ENCODE results near the gene PRC1. TPM values are rescaled to one million over a fixed set of nuclear protein-coding genes. Genes with fewer than 3 reads are reported as not detected.
A peak's percentile ranks its signal among the peaks of the same experiment; 100 is the strongest.

The PRC1 gene
- total and polyA plus RNA-seq, 2 of the 13 experiments (the other 11 are each of a cell fraction or from before 2014, with no cell fraction given): 137 to 162 TPM

- TF ChIP-seq, protein P1, sequence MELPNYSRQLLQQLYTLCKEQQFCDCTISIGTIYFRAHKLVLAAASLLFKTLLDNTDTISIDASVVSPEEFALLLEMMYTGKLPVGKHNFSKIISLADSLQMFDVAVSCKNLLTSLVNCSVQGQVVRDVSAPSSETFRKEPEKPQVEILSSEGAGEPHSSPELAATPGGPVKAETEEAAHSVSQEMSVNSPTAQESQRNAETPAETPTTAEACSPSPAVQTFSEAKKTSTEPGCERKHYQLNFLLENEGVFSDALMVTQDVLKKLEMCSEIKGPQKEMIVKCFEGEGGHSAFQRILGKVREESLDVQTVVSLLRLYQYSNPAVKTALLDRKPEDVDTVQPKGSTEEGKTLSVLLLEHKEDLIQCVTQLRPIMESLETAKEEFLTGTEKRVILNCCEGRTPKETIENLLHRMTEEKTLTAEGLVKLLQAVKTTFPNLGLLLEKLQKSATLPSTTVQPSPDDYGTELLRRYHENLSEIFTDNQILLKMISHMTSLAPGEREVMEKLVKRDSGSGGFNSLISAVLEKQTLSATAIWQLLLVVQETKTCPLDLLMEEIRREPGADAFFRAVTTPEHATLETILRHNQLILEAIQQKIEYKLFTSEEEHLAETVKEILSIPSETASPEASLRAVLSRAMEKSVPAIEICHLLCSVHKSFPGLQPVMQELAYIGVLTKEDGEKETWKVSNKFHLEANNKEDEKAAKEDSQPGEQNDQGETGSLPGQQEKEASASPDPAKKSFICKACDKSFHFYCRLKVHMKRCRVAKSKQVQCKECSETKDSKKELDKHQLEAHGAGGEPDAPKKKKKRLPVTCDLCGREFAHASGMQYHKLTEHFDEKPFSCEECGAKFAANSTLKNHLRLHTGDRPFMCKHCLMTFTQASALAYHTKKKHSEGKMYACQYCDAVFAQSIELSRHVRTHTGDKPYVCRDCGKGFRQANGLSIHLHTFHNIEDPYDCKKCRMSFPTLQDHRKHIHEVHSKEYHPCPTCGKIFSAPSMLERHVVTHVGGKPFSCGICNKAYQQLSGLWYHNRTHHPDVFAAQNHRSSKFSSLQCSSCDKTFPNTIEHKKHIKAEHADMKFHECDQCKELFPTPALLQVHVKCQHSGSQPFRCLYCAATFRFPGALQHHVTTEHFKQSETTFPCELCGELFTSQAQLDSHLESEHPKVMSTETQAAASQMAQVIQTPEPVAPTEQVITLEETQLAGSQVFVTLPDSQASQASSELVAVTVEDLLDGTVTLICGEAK (IDR thresholded peaks at IDR 0.05): no peak
- TF ChIP-seq, protein P1 (CRISPR knock-in tag; IDR thresholded peaks at IDR 0.05): no peak
- peak; percentile 68 for TF ChIP-seq MAX (IDR thresholded peaks at IDR 0.05)
- no peak for TF ChIP-seq KDM4B (CRISPR knock-in tag; IDR thresholded peaks at IDR 0.05)
- TF ChIP-seq, protein P2, sequence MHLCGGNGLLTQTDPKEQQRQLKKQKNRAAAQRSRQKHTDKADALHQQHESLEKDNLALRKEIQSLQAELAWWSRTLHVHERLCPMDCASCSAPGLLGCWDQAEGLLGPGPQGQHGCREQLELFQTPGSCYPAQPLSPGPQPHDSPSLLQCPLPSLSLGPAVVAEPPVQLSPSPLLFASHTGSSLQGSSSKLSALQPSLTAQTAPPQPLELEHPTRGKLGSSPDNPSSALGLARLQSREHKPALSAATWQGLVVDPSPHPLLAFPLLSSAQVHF (CRISPR knock-in tag; IDR thresholded peaks at IDR 0.05): no peak
- TF ChIP-seq ZNF12 (CRISPR knock-in tag; IDR thresholded peaks at IDR 0.05): 0 out of 2 replicates have a peak, but pooled peaks have one; percentile 17
- TF ChIP-seq, protein P3, sequence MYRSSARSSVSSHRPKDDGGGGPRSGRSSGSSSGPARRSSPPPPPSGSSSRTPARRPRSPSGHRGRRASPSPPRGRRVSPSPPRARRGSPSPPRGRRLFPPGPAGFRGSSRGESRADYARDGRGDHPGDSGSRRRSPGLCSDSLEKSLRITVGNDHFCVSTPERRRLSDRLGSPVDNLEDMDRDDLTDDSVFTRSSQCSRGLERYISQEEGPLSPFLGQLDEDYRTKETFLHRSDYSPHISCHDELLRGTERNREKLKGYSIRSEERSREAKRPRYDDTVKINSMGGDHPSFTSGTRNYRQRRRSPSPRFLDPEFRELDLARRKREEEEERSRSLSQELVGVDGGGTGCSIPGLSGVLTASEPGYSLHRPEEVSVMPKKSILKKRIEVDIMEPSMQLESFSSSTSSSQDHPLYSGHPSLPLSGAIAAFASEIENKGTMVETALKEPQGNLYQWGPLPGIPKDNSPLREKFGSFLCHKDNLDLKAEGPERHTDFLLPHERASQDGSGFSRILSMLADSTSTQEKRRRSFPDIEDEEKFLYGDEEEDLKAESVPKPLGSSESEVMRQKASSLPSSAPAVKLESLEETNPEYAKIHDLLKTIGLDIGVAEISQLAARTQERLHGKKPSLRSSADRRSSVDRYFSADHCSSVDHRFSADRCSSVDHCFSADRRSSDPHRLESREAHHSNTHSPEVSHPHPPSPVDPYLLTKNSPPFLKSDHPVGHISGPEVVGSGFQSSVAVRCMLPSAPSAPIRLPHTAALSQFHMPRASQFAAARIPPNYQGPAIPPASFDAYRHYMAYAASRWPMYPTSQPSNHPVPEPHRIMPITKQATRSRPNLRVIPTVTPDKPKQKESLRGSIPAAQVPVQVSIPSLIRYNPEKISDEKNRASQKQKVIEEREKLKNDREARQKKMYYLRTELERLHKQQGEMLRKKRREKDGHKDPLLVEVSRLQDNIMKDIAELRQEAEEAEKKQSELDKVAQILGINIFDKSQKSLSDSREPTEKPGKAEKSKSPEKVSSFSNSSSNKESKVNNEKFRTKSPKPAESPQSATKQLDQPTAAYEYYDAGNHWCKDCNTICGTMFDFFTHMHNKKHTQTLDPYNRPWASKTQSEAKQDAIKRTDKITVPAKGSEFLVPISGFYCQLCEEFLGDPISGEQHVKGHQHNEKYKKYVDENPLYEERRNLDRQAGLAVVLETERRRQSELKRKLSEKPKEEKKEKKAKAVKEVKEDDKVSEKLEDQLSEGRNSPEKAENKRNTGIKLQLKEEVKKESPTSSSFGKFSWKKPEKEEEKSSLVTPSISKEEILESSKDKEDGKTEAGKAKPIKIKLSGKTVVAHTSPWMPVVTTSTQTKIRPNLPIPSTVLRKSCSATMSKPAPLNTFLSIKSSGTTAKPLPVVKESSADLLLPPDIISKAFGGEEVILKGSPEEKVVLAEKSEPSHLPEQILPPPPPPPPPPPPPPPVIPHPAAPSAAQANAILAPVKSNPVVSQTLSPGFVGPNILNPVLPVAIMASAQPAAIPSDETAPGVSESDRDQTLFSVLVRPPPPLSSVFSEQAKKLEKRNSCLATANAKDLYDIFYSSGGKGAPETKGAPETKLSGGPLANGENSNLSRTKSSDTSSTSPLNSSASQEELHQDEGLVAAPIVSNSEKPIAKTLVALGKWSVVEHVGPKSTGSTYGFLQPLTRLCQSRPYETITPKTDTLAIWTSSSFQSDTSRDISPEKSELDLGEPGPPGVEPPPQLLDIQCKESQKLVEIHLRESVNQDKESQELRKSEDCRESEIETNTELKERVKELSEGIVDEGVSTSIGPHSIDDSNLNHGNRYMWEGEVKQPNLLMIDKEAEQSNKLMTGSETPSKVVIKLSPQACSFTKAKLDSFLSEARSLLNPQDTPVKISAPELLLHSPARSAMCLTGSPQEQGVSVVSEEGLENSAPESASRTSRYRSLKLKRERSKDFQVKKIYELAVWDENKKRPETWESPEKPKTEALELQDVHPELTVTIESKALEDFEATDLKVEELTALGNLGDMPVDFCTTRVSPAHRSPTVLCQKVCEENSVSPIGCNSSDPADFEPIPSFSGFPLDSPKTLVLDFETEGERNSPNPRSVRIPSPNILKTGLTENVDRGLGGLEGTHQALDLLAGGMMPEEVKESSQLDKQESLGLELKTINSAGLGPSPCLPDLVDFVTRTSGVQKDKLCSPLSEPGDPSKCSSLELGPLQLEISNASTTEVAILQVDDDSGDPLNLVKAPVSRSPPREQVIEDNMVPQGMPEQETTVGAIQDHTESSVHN (CRISPR knock-in tag; IDR thresholded peaks at IDR 0.05): 0 out of 2 replicates have a peak, but pooled peaks have one; percentile 45
- no peak for TF ChIP-seq ZFP36 (IDR thresholded peaks at IDR 0.05; ENCODE audit: borderline replicate concordance, low read depth, low read length, partially characterized antibody)
These were observed 38.8 kb upstream of the PRC1 start (continued) for GRCh38 chr15:91032919-91033803.

Measured in HepG2 (cell line).